ENCODE results near the gene CRB3.

DNA sequence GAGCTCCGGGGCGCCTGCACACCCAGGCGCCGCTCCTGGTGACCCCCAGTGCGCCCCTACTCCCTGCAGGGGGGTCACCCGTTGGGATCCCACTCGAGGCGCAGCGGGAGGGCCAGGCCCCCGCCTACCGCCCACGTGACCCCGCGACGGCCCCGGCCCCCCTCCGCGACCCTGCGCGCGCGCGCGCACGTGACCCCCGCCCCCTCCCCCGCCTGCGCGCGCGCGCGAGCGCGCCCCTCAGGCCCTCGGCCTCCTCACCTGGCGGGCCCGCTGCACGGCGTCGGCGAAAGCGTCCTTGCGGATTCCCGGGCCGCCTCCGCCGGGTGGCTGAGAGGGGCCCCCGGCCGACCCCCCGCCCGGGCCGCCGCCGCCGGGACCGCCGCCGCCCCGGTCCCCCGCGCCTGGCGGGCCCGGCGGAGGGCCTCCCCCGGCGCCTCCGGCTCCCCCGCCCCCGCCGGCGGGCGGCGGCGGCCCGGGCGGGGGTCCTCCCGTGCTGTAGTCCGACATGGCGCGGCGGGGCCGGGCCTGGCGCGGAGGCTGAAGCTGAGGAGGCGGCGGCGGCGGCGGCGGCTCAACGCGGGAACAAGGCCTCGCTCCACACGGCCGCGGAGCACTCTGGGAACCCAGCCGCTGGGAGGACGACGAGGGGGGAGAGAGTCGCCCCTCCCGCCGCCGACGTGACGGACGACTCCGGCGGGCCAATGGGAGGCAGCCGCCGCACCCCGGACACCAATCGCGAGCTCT, 39.7 kb upstream of the CRB3 start, which contains the start of gene KHSRP:
- TF ChIP-seq, protein P1, sequence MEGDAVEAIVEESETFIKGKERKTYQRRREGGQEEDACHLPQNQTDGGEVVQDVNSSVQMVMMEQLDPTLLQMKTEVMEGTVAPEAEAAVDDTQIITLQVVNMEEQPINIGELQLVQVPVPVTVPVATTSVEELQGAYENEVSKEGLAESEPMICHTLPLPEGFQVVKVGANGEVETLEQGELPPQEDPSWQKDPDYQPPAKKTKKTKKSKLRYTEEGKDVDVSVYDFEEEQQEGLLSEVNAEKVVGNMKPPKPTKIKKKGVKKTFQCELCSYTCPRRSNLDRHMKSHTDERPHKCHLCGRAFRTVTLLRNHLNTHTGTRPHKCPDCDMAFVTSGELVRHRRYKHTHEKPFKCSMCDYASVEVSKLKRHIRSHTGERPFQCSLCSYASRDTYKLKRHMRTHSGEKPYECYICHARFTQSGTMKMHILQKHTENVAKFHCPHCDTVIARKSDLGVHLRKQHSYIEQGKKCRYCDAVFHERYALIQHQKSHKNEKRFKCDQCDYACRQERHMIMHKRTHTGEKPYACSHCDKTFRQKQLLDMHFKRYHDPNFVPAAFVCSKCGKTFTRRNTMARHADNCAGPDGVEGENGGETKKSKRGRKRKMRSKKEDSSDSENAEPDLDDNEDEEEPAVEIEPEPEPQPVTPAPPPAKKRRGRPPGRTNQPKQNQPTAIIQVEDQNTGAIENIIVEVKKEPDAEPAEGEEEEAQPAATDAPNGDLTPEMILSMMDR (IDR thresholded peaks at IDR 0.05), result no peak
- no peak for TF ChIP-seq EP300 (IDR thresholded peaks at IDR 0.05)

All from ovary (tissue), 3 donors.